HEK293 (cell line): ENCODE results near the gene LMOD3.

Experiments used
- CTCF ChIP-seq: fragments of 450-650 bp; formaldehyde crosslinking; IDR thresholded peaks from 2 replicates; pipeline ENCODE4 v1.5.1; 2016; ENCODE audit warnings: missing biosample characterization, missing genetic modification characterization
- REST ChIP-seq: fragments of 450-650 bp; formaldehyde crosslinking; IDR thresholded peaks from 2 replicates; pipeline ENCODE4 v1.5.1; 2016; ENCODE audit warnings: missing biosample characterization, missing genetic modification characterization
- ZNF10 ChIP-seq: fragments of 450-650 bp; formaldehyde crosslinking; IDR thresholded peaks from 2 replicates; pipeline ENCODE4 v1.5.1; 2017; ENCODE audit warnings: missing biosample characterization, missing genetic modification characterization
- ZNF24 ChIP-seq: fragments of 450-650 bp; formaldehyde crosslinking; IDR thresholded peaks from 2 replicates; pipeline ENCODE4 v1.5.1; 2016; ENCODE audit warnings: missing biosample characterization, missing genetic modification characterization
- ZNF394 ChIP-seq: fragments of 450-650 bp; formaldehyde crosslinking; IDR thresholded peaks from 2 replicates; pipeline ENCODE4 v1.5.1; 2016; ENCODE audit warnings: missing biosample characterization, missing genetic modification characterization, mild to moderate bottlenecking, moderate library complexity, borderline replicate concordance
- ZNF76 ChIP-seq: fragments of 450-650 bp; formaldehyde crosslinking; IDR thresholded peaks from 2 replicates; pipeline ENCODE4; 2016; ENCODE audit warnings: low read depth, missing biosample characterization, missing genetic modification characterization, borderline replicate concordance

GRCh38 chr3:69058180-69058946, 64.0 kb downstream of the LMOD3 start:
- TF ChIP-seq CTCF (tag by site-specific recombination): no peak
- TF ChIP-seq REST (tag by site-specific recombination): no peak
- no peak for TF ChIP-seq ZNF394
- TF ChIP-seq ZNF10 (tag by site-specific recombination): no peak
- no peak for TF ChIP-seq ZNF24 (tag by site-specific recombination)
- no peak for TF ChIP-seq ZNF76 (tag by site-specific recombination)
